H1 (cell line): ENCODE data around the gene JMJD7. TPM values are rescaled to one million over a fixed set of nuclear protein-coding genes. Genes with fewer than 3 reads are reported as not detected.

Source experiments
- CTCF ChIA-PET: fragments of 300-600 bp; sonication (Branson Sonifier 250); formaldehyde crosslinking; loops from one replicate; lab custom pipeline; 2021; ENCODE audit not compliant: partially characterized antibody; lab: Charles Lee
- POLR2A ChIA-PET: fragments of 300-600 bp; sonication (Branson Sonifier 250); formaldehyde crosslinking; loops from one replicate; lab custom pipeline; 2021; ENCODE audit warnings: inconsistent platforms; ENCODE audit not compliant: partially characterized antibody; lab: Charles Lee
- DNase-seq, 2 experiments: peaks; one replicate each; pipeline versions ENCODE4 v3.0.0 to v3.0.0-alpha.2; 2010 to 2022; ENCODE audit warnings: low spot score in 2 of 2, low read depth in 1 of 2, mixed read lengths in 1 of 2
- FAIRE-seq: peaks from 2 replicates; lab custom pipeline; 2011; peaks lifted over from hg19 to GRCh38; lab: Jason Lieb, UNC
- H2AFZ ChIP-seq: 2 replicates; pipeline ENCODE4 v1.8.1; 2012; ENCODE audit warnings: low read length, inconsistent platforms
- H2AK5ac ChIP-seq: 2 replicates; pipeline ENCODE4 v1.6.1; 2013; ENCODE audit warnings: low read depth, low read length
- H2BK120ac ChIP-seq: replicated peaks from 2 replicates; pipeline ENCODE3; 2013; ENCODE audit warnings: low read depth, low read length, inconsistent platforms
- H2BK12ac ChIP-seq: 2 replicates; pipeline ENCODE4 v1.6.1; 2013; ENCODE audit warnings: low read depth, low read length
- H2BK15ac ChIP-seq: 2 replicates; pipeline ENCODE4 v1.6.1; 2013; ENCODE audit warnings: low read length
- H2BK20ac ChIP-seq: 2 replicates; pipeline ENCODE4 v1.6.1; 2013; ENCODE audit warnings: low read length
- H2BK5ac ChIP-seq: 2 replicates; pipeline ENCODE4 v1.6.1; 2013; ENCODE audit warnings: low read depth, low read length
- H3K14ac ChIP-seq: 2 replicates; pipeline ENCODE4 v1.6.1; 2013; ENCODE audit warnings: inconsistent platforms; ENCODE audit not compliant: insufficient read length
- H3K18ac ChIP-seq: 2 replicates; pipeline ENCODE4 v1.6.1; 2013; ENCODE audit warnings: low read length; ENCODE audit errors: extremely low read depth
- H3K23ac ChIP-seq: 2 replicates; pipeline ENCODE4 v1.6.1; 2013; ENCODE audit warnings: inconsistent platforms; ENCODE audit not compliant: insufficient read length
- H3K23me2 ChIP-seq: 2 replicates; pipeline ENCODE4 v1.6.1; 2013; ENCODE audit warnings: low read depth, low read length
- H3K27ac ChIP-seq: 2 replicates; pipeline ENCODE4 v1.6.1; 2011; ENCODE audit warnings: low read depth, low read length, inconsistent platforms
- H3K27me3 ChIP-seq, 4 experiments: replicated peaks in 1 of 4; 1 replicate in 1 of 4; 2 replicates in 3 of 4; pipeline versions ENCODE4 v1.6.1 to v1.8.1; 2011 to 2013; ENCODE audit warnings: low read length in 3 of 4, mild to moderate bottlenecking in 3 of 4, inconsistent platforms in 2 of 4, mixed read lengths in 2 of 4, moderate library complexity in 1 of 4; ENCODE audit not compliant: control insufficient read depth in 3 of 4, insufficient read depth in 3 of 4; ENCODE audit errors: extremely low read depth in 1 of 4
- H3K36me3 ChIP-seq, 4 experiments: 2 replicates each; pipeline versions ENCODE4 v1.6.1 to v1.8.1; 2011 to 2013; ENCODE audit warnings: mild to moderate bottlenecking in 4 of 4, low read length in 3 of 4, moderate library complexity in 2 of 4, control low read depth in 1 of 4, inconsistent platforms in 1 of 4; ENCODE audit not compliant: insufficient read depth in 4 of 4, control insufficient read depth in 2 of 4
- H3K4ac ChIP-seq: replicated peaks from 2 replicates; pipeline ENCODE3; 2013; ENCODE audit warnings: low read length, low read depth, mixed read lengths, inconsistent platforms; ENCODE audit not compliant: insufficient read length
- H3K4me1 ChIP-seq, 4 experiments: replicated peaks in 1 of 4; 1 replicate in 1 of 4; 2 replicates in 3 of 4; pipeline versions ENCODE4 v1.6.1 to v1.8.1; 2011 to 2013; ENCODE audit warnings: low read length in 3 of 4, inconsistent platforms in 2 of 4, mixed read lengths in 1 of 4; ENCODE audit not compliant: insufficient read depth in 4 of 4, control insufficient read depth in 3 of 4
- H3K4me2 ChIP-seq, 2 experiments: 2 replicates each; pipeline versions ENCODE4 v1.6.1 to v1.8.1; 2011 to 2013; ENCODE audit warnings: low read depth in 2 of 2, low read length in 2 of 2, control low read depth in 1 of 2, inconsistent platforms in 1 of 2, mild to moderate bottlenecking in 1 of 2; ENCODE audit not compliant: insufficient read depth in 1 of 2
- H3K4me3 ChIP-seq, 4 experiments: fragments of 200-600, 300-600 bp in 1 of 4; sonication (generic), shearing (Covaris generic), sonication (Bioruptor Twin) in 1 of 4; 2 replicates each; pipeline versions ENCODE4 v1.5.1 to v1.8.1; 2011 to 2016; ENCODE audit warnings: low read length in 4 of 4, low read depth in 3 of 4, control low read depth in 2 of 4, inconsistent platforms in 2 of 4, mild to moderate bottlenecking in 2 of 4, mixed read lengths in 1 of 4, moderate library complexity in 1 of 4; ENCODE audit not compliant: insufficient read depth in 2 of 4; ENCODE audit errors: extremely low read depth in 1 of 4
- H3K56ac ChIP-seq: replicated peaks from 2 replicates; pipeline ENCODE3; 2013; ENCODE audit warnings: low read depth, mild to moderate bottlenecking, mixed read lengths, low read length, inconsistent platforms; ENCODE audit not compliant: insufficient read length
- H3K79me1 ChIP-seq: 2 replicates; pipeline ENCODE4 v1.6.1; 2013; ENCODE audit warnings: low read depth, low read length, control low read depth
- H3K79me2 ChIP-seq, 2 experiments: 2 replicates each; pipeline versions ENCODE4 v1.6.1 to v1.8.1; 2012 to 2013; ENCODE audit warnings: low read length in 2 of 2, mild to moderate bottlenecking in 2 of 2, inconsistent platforms in 1 of 2; ENCODE audit not compliant: insufficient read depth in 2 of 2, control insufficient read depth in 1 of 2
- H3K9ac ChIP-seq, 4 experiments: replicated peaks in 1 of 4; 1 replicate in 1 of 4; 2 replicates in 3 of 4; pipeline versions ENCODE4 v1.6.1 to v1.8.1; 2011 to 2013; ENCODE audit warnings: low read depth in 3 of 4, low read length in 3 of 4, control low read depth in 2 of 4, mild to moderate bottlenecking in 2 of 4, moderate library complexity in 2 of 4, inconsistent platforms in 1 of 4; ENCODE audit errors: extremely low read depth in 1 of 4
- H3K9me3 ChIP-seq, 2 experiments: 2 replicates each; pipeline versions ENCODE4 v1.6.1 to v1.8.1; 2012 to 2013; ENCODE audit warnings: mild to moderate bottlenecking in 2 of 2, moderate library complexity in 2 of 2, control low read depth in 1 of 2, inconsistent platforms in 1 of 2, low read depth in 1 of 2, low read length in 1 of 2, mixed read lengths in 1 of 2; ENCODE audit not compliant: insufficient read depth in 2 of 2
- H4K20me1 ChIP-seq, 2 experiments: replicated peaks in 1 of 2; 2 replicates each; pipeline versions ENCODE3 to v1.8.1; 2011 to 2013; ENCODE audit warnings: inconsistent platforms in 2 of 2, low read length in 2 of 2, mild to moderate bottlenecking in 1 of 2; ENCODE audit not compliant: insufficient read depth in 2 of 2, control insufficient read depth in 1 of 2
- H4K5ac ChIP-seq: 2 replicates; pipeline ENCODE4 v1.6.1; 2013; ENCODE audit warnings: low read length, low read depth, mixed read lengths, inconsistent platforms; ENCODE audit not compliant: insufficient read length
- H4K8ac ChIP-seq: 2 replicates; pipeline ENCODE4 v1.8.0; 2013; ENCODE audit warnings: mild to moderate bottlenecking, moderate library complexity, low read length, inconsistent platforms; ENCODE audit not compliant: insufficient read depth; ENCODE audit errors: extremely low read depth
- H4K91ac ChIP-seq: replicated peaks from 2 replicates; pipeline ENCODE3; 2013; ENCODE audit warnings: low read length, mixed read lengths, inconsistent platforms; ENCODE audit not compliant: insufficient read length
- CHD2 ChIP-seq: IDR thresholded peaks from 2 replicates; pipeline ENCODE4 v1.6.1; 2012; ENCODE audit warnings: low read length, improper control_type of control experiment
- KDM4A ChIP-seq: IDR thresholded peaks from one replicate; pipeline ENCODE4 v1.7.1; 2012; ENCODE audit warnings: low read depth, mild to moderate bottlenecking, moderate library complexity, low read length, inconsistent platforms; ENCODE audit not compliant: severe bottlenecking
- WGBS, 2 experiments: shearing (Covaris generic) in 1 of 2; methylation state at CpG; one replicate each; pipeline versions ENCODE4 v1.1.6 to v1.1.7; 2013 to 2015; ENCODE audit warnings: low lambda C conversion rate in 2 of 2, mixed read lengths in 2 of 2, inconsistent platforms in 1 of 2, low coverage in 1 of 2, missing lambda C conversion rate in 1 of 2; ENCODE audit not compliant: insufficient replicate concordance in 2 of 2, insufficient coverage in 1 of 2, insufficient read length in 1 of 2; ENCODE audit errors: extremely low coverage in 1 of 2, missing lambda C conversion rate in 1 of 2; 5-methylcytosine and 5-hydroxymethylcytosine counted together
- microRNA-seq, 2 experiments: library from miRNA; unstranded; fragments of <30 nt; microRNA quantifications; one replicate each; pipeline versions ENCODE4 to v1.2.0, GENCODE V29; 2016 to 2020; ENCODE audit warnings: borderline microRNAs expressed in 2 of 2, borderline number of aligned reads in 2 of 2, borderline replicate concordance in 1 of 2
- polyA plus RNA-seq, 7 experiments: library from polyadenylated mRNA; depleted of rRNA in 3 of 7; stranded (reverse) in 5 of 7; unstranded in 2 of 7; fragments of >200 nt in 5 of 7; fragments of 200-250 nt in 2 of 7; gene quantifications; 1 replicate in 5 of 7; 2 replicates in 1 of 7; 4 replicates in 1 of 7; pipeline versions ENCODE4 v1.2.1 to v1.2.3, GENCODE V29; 2011 to 2013; ENCODE audit warnings: missing spikeins in 2 of 7, mixed read lengths in 2 of 7
- small RNA-seq: library from polyadenylated mRNA; stranded (forward); fragments of <200 nt; extraction: miRNeasy Mini kit (QIAGEN cat#:217004); gene quantifications from one replicate; pipeline ENCODE3, GENCODE V24; 2013; ENCODE audit not compliant: insufficient read depth
- total RNA-seq: library from RNA; stranded (reverse); fragmentation: NEBNext Ultra II Directional; extraction: Animal tissue kit (Norgen Biotek cat#: 25700); gene quantifications from 2 replicates; pipeline ENCODE4 v1.2.1, GENCODE V29; 2021

JMJD7 gene
- total and polyA plus RNA-seq, 2 of the 8 experiments (the other 6 are each of a cell fraction or from before 2014, with no cell fraction given), result 15.0 to 20.0 TPM

DNA sequence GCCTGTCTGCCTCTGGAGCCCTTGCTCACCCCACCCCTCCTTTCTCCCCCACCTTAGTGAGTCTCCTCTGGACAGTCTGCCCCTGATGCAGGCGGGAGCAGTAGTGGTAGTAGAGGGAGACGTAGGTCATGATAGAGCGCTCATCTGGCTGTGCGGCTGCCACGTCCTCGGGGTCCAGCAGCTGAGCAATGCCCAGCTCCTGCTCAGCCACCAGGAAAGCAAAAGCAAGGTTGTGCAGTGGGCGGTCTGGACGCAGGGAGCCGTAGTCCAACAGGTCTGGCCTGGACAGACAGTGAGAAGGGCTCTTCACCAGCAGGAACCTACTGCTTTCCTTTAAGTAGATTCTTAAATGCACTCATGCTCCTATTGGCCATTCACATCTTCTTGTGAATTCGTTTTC, 59.3 kb downstream of the JMJD7 start:
- Histone ChIP-seq H4K5ac (no peak overlapping the region), H2AFZ (no peak overlapping the region), H4K8ac (no peak overlapping the region), H3K4me2 (no peak overlapping the region), H4K91ac (no peak overlapping the region), H2AK5ac (no peak overlapping the region), H3K79me1 (no peaks in the 10 kb centered on the region), H3K9me3 (no peaks in the 10 kb centered on the region), H3K27ac (no peak overlapping the region), H3K56ac (no peak overlapping the region), H3K27me3 (peaks cover 8 to 15% (median 14%) of the 10 kb centered on the region in 4 experiments), H3K23ac (no peak overlapping the region), H2BK15ac (no peak overlapping the region), H3K18ac (no peak overlapping the region), H3K79me2 (no peaks in the 10 kb centered on the region), H3K4me3 (no peak overlapping the region), H2BK20ac (no peak overlapping the region), H3K4me1 (peaks cover 0 to 4% (median 2%) of the 10 kb centered on the region in 4 experiments; a peak in 5 of 7 replicates), H2BK5ac (no peak overlapping the region), H3K14ac (no peak overlapping the region), H3K36me3 (no peaks in the 10 kb centered on the region), H3K23me2 (peaks cover 4% of the 10 kb centered on the region; the same call in 1 of the 2 replicates), H2BK120ac (no peak overlapping the region), H3K9ac (no peak overlapping the region), H2BK12ac (no peak overlapping the region), H4K20me1 (no peaks in the 10 kb centered on the region), H3K4ac (no peak overlapping the region)
- TF ChIP-seq CHD2 (no peak), KDM4A (no peak)
- FAIRE-seq (no peak), DNase-seq (no peak)
- 84% methylated on average over 10 of the region's 10 CpGs; no CpG with 5 or more reads in 1 of the 2 experiments for WGBS, 2 experiments
- ChIA-PET POLR2A (interaction anchor here (1.0 to 1.4 kb wide), 3 partner anchors 11 to 30 kb away, joined by 3 to 5 read pairs (median 3); no protein-coding TSS in a partner anchor), CTCF (interaction anchor here (1.1 to 3.0 kb wide), 5 partner anchors 8 to 26 kb away, joined by 3 to 8 read pairs (median 5); no protein-coding TSS in a partner anchor)

Small RNA genes within 50 kb of the gene (microRNA-seq; reads per million reads assigned to microRNA genes)
- gene MIR4310, result 0 reads per million in 2 experiments

Small RNA genes within 50 kb of the gene (small RNA-seq; reads per million reads assigned to genes)
- gene JMJD7-PLA2G4B, result not detected
- gene MIR4310, result not detected
- gene RNA5SP393, result not detected

Other genes starting within 250 kb of the JMJD7 start
- 53.2 and 55.7 TPM in 2 replicates for gene MGA, start 167.7 kb upstream of the JMJD7 start, total RNA-seq
- 6.1 and 7.6 TPM in 2 replicates for gene MGA, start 167.7 kb upstream of the JMJD7 start, polyA plus RNA-seq (2011; rRNA removed)
- gene MAPKBP1, start 53.6 kb upstream of the JMJD7 start, total RNA-seq, result 10.9 and 11.3 TPM in 2 replicates
- 4.3 and 4.5 TPM in 2 replicates for gene MAPKBP1, start 53.6 kb upstream of the JMJD7 start, polyA plus RNA-seq (2011; rRNA removed)
- gene PLA2G4B, start 10.8 kb downstream of the JMJD7 start, total RNA-seq, result 4.2 and 8.0 TPM in 2 replicates
- gene PLA2G4B, start 10.8 kb downstream of the JMJD7 start, polyA plus RNA-seq (2011; rRNA removed), result 9.2 TPM in 2 replicates
- 0.84 and 1.1 TPM in 2 replicates for gene SPTBN5, start 66.0 kb downstream of the JMJD7 start, total RNA-seq
- gene SPTBN5, start 66.0 kb downstream of the JMJD7 start, polyA plus RNA-seq (2011; rRNA removed), result 0.32 and 0.38 TPM in 2 replicates
- 24.5 and 25.6 TPM in 2 replicates for gene EHD4, start 144.5 kb downstream of the JMJD7 start, total RNA-seq
- 17.5 and 19.8 TPM in 2 replicates for gene EHD4, start 144.5 kb downstream of the JMJD7 start, polyA plus RNA-seq (2011; rRNA removed)
- not detected in 2 replicates for gene PLA2G4E, start 192.9 kb downstream of the JMJD7 start, total RNA-seq
- 0.03 TPM in 2 replicates for gene PLA2G4E, start 192.9 kb downstream of the JMJD7 start, polyA plus RNA-seq (2011; rRNA removed)